ENCODE data around the gene ABCG8.

Gene ABCG8

DNA sequence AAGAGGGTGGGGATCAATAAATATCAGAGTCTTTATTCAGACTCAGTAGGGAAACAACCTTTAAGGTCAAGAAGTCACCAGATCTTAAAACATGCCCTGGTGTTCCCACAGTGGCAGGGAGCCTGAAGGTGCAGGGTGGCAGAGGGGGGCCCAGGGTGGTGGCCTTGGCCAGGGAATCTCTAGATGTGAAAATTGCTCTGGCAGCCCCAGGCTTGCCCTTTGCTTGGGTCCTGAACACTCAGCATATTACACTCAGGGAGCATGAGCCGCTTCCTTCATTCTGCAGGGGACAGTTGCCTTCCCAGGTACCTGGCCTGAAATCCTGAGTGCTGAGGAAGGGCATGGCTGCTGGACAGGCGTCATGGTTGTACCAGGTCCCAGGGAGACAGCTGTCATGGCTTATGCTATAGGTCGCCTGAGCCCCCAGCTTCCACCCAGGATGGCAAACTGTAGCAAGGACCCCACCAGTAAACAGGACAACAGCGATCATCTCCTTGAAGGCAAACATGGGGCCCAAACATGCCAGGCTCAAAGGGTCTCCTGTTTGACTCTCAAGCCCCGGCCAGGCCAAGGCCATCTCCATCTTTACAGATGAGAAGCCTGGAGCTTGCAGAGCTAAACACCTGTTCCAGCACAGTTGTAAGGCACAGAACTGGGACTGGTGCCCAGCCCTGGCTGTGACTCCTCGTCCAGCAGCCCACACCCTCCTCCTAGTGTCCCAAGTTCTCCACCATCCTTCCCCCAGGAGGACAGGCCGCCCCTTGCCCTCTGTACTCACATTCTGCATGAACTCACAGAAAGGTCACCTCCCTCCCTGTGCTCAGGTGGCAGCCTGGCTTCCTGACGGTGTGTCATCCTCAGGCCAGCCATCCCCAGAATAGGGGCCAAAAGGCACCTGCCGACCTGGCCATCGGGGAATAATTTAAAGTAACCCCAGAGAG is 14.6 kb downstream of the ABCG8 start:
- Histone ChIP-seq H3K36me3 (ENCODE audit: control insufficient read depth, insufficient read depth, low read length) (no peaks in the 10 kb centered on the region), H3K4me3 (replicated peaks; ENCODE audit: low read depth, low read length) (no peak overlapping the region), H3K27me3 (replicated peaks; ENCODE audit: control insufficient read depth, insufficient read depth, low read length) (no peaks in the 10 kb centered on the region)
- TF ChIP-seq, protein P1, sequence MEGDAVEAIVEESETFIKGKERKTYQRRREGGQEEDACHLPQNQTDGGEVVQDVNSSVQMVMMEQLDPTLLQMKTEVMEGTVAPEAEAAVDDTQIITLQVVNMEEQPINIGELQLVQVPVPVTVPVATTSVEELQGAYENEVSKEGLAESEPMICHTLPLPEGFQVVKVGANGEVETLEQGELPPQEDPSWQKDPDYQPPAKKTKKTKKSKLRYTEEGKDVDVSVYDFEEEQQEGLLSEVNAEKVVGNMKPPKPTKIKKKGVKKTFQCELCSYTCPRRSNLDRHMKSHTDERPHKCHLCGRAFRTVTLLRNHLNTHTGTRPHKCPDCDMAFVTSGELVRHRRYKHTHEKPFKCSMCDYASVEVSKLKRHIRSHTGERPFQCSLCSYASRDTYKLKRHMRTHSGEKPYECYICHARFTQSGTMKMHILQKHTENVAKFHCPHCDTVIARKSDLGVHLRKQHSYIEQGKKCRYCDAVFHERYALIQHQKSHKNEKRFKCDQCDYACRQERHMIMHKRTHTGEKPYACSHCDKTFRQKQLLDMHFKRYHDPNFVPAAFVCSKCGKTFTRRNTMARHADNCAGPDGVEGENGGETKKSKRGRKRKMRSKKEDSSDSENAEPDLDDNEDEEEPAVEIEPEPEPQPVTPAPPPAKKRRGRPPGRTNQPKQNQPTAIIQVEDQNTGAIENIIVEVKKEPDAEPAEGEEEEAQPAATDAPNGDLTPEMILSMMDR (IDR thresholded peaks at IDR 0.05; ENCODE audit: insufficient read depth, low read length, poor library complexity, severe bottlenecking): no peak
- DNase-seq (ENCODE audit: extremely low read depth, insufficient read length): no peak

DNA sequence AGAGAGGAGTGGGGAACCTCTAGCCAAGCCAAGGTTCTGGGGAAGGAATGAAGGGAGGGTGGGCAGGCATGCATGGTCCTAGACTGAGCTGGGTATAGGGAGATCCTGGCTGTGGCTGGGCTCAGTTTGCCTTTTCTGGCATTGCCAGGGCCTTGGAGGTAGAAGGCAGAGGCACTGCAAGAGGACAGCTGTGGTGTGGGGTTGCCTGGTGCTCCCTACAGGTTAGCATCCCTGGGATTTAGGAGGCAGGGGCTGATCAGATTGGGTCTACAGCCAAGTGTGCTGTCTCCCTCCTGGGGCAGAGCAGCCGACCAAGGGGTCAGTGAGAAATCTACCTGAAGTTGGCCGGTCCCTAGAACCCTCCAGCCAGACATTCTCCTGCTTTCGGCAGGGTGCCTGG is 15.9 kb downstream of the ABCG8 start:
- H3K36me3 ChIP-seq (ENCODE audit: control insufficient read depth, insufficient read depth, low read length): no peaks in the 10 kb centered on the region
- no peaks in the 10 kb centered on the region for H3K27me3 ChIP-seq (replicated peaks; ENCODE audit: control insufficient read depth, insufficient read depth, low read length)
- TF ChIP-seq, protein P1 (IDR thresholded peaks at IDR 0.05; ENCODE audit: insufficient read depth, low read length, poor library complexity, severe bottlenecking): no peak
- no peak overlapping the region for H3K4me3 ChIP-seq (replicated peaks; ENCODE audit: low read depth, low read length)
- no peak for DNase-seq (ENCODE audit: extremely low read depth, insufficient read length)

DNA sequence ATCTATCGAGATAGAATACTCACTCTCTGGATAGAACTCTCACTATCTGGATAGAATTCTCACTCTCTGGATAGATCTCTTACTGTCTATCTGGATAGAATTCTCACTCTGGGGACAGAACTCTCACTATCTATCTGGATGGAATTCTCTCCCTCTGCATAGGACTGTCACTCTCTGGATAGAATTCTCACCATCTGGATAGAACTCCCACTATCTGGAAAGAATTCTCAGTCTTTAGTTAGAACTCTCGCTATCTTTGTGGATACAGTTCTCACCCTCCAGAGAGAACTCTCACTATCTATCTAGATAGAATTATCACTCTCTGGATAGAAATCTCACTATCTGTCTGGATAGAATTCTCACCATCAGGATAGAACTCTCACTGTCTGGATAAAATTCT is 16.5 kb downstream of the ABCG8 start:
- TF ChIP-seq, protein P1 (IDR thresholded peaks at IDR 0.05; ENCODE audit: insufficient read depth, low read length, poor library complexity, severe bottlenecking): no peak
- H3K4me3 ChIP-seq (replicated peaks; ENCODE audit: low read depth, low read length): no peak overlapping the region
- no peaks in the 10 kb centered on the region for H3K36me3 ChIP-seq (ENCODE audit: control insufficient read depth, insufficient read depth, low read length)
- no peak for DNase-seq (ENCODE audit: extremely low read depth, insufficient read length)
- no peaks in the 10 kb centered on the region for H3K27me3 ChIP-seq (replicated peaks; ENCODE audit: control insufficient read depth, insufficient read depth, low read length)

DNA sequence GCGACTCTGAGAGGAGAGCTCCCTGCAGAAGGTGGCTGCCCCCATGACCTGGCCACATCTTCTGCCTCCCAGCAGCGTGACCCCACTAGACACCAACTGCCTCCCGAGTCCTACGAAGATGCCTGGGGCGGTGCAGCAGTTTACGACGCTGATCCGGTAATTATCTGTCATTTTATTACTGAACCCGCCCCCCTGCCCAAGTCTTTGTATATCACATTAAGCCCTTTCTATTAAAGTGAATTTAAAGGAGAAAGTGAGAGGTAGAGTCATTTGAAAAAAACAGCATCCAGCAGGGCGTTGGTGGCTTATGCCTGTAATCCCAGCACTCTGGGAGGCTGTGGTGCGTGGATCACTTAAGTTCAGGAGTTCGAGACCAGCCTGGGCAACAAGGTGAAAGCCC is 33.4 kb downstream of the ABCG8 start:
- TF ChIP-seq, protein P1 (IDR thresholded peaks at IDR 0.05; ENCODE audit: insufficient read depth, low read length, poor library complexity, severe bottlenecking): no peak
- H3K27me3 ChIP-seq (replicated peaks; ENCODE audit: control insufficient read depth, insufficient read depth, low read length): no peaks in the 10 kb centered on the region
- no peak overlapping the region for H3K4me3 ChIP-seq (replicated peaks; ENCODE audit: low read depth, low read length)
- no peaks in the 10 kb centered on the region for H3K36me3 ChIP-seq (ENCODE audit: control insufficient read depth, insufficient read depth, low read length)
- no peak for DNase-seq (ENCODE audit: extremely low read depth, insufficient read length)

DNA sequence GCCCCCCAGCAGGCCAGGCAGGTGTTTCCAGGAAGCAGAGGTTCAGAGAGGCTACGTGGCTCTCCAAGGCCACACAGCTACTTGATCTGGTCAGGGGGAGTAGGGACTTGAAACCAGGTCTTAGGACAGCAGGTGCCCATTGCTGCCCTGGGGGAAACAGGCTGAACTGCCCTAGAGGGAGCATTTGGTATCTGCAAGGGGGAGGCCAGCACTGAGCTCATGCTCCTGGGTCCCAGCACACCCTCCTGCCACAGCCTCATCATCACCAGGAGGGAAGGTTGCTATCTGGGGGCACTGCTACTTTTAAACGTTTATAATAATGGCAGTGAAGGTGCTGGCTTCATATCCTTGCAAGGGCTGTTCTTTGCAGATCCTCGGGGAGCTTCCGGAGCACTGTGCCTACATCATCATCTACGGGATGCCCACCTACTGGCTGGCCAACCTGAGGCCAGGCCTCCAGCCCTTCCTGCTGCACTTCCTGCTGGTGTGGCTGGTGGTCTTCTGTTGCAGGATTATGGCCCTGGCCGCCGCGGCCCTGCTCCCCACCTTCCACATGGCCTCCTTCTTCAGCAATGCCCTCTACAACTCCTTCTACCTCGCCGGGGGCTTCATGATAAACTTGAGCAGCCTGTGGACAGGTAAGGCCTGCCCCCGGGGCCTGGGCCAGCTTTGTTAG is 36.1 kb downstream of the ABCG8 start:
- DNase-seq (ENCODE audit: extremely low read depth, insufficient read length): no peak
- Histone ChIP-seq H3K36me3 (ENCODE audit: control insufficient read depth, insufficient read depth, low read length) (no peaks in the 10 kb centered on the region), H3K27me3 (replicated peaks; ENCODE audit: control insufficient read depth, insufficient read depth, low read length) (no peaks in the 10 kb centered on the region), H3K4me3 (replicated peaks; ENCODE audit: low read depth, low read length) (no peak overlapping the region)
- TF ChIP-seq, protein P1 (IDR thresholded peaks at IDR 0.05; ENCODE audit: insufficient read depth, low read length, poor library complexity, severe bottlenecking): no peak
